Right ventricle myocardium superior (tissue), 1 donor: ENCODE results near the gene SLX9. TPM values are rescaled to one million over a fixed set of nuclear protein-coding genes. Genes with fewer than 3 reads are reported as not detected.

Source experiments
- ATAC-seq: fragments of 200-7000 bp; cut with Tn5 transposase; one replicate; pipeline ENCODE4 v1.9.1; 2020; ENCODE audit warnings: mild to moderate bottlenecking; ENCODE audit not compliant: poor library complexity
- DNase-seq: peaks from one replicate; pipeline ENCODE4 v3.0.0-alpha.2; 2020
- intact Hi-C: fragments of 100-400 bp; cut with DNase I; formaldehyde crosslinking; loops from one replicate; pipeline ENCODE4 v1.11.2; 2022
- total RNA-seq: library from RNA; stranded (reverse); fragmentation: NEBNext Ultra II Directional; extraction: Animal tissue kit (Norgen Biotek cat#: 25700); gene quantifications from one replicate; pipeline ENCODE4 v1.2.1, GENCODE V29; 2021
- donor health status: DM: no; HTN: yes; CAD: no; lungs with severe emphysema.

Gene SLX9
- total RNA-seq, 1 donor from 2014 or later: 77.4 TPM

GRCh38 chr21:44990921-44991320 lies 51.1 kb downstream of the SLX9 start:
- DNase-seq: peak; percentile 25
- ATAC-seq: no peak
- intact Hi-C loops: no loop called here

- intact Hi-C loops: no loop called here
- ATAC-seq (no peak), DNase-seq (peak; percentile 29)
Measured at GRCh38 chr21:44991538-44992483, 52.0 kb downstream of the SLX9 start.

DNA sequence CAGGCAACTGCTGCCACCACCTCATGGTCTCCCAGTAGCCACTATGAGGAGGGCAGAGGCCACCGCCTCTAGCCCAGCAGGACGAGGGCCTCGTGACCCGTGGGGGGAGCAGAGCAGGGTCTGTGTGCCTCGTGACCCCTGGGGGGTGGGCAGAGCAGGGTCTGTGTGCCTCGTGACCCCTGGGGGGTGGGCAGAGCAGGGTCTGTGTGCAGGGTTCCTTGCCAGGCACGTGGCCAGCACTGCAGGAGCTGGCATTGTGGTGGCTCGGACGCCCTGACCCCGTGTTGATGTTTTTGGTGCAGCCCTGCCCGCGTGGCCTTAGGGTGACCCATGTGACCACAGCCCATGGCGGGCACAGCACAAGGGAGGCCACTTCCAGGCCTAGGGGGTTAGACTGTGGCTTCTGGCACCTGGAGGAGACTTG lies 52.8 kb downstream of the SLX9 start:
- intact Hi-C loops: no loop called here
- ATAC-seq: no peak
- DNase-seq: peak; percentile 38

GRCh38 chr21:44993321-44994046 lies 53.7 kb downstream of the SLX9 start:
- DNase-seq (peak; percentile 32), ATAC-seq (no peak)
- intact Hi-C loops: no loop called here

- ATAC-seq (peak; percentile 47), DNase-seq (peak; percentile 72)
Measured at GRCh38 chr21:44994047-44994694, 54.3 kb downstream of the SLX9 start.

GRCh38 chr21:44994695-44995342 lies 55.0 kb downstream of the SLX9 start:
- peak; percentile 14 for ATAC-seq
- peak; percentile 47 for DNase-seq

More at GRCh38 chr21:44994047-44994694, 54.3 kb downstream of the SLX9 start:
- intact Hi-C loops: no loop called here

DNA sequence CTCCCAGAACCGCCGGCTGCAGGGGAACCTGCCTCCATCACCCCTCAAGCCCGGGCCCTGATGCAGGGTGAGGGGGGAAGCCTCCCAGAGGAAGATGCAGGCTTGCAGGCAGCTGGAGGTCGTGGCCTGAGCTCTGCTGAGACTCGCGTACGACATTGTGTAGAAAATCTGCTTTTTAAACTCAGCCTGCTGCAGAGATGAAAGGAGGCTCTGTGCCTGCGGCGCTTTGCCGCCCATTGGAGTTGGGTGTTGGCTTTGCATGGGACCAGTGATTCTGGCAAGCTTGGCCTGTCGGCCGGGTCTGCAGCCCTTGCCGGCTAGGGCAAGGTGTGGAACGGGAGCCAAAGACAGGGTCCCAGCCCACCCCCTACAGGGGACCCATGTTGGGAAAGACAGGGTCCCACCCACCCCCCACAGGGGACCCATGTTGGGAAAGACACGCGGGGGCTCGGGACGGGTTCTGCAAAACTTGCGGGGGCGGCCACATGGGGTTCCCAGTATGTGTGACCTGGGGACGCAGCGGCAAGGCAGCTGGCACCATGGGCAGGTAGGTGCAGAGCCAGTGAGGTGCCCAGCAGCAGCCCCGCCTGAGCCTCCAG lies 55.6 kb downstream of the SLX9 start:
- intact Hi-C loops: no loop called here
- DNase-seq: peak; percentile 34
- no peak for ATAC-seq

More at GRCh38 chr21:44994695-44995342, 55.0 kb downstream of the SLX9 start:
- intact Hi-C loops: no loop called here

- DNase-seq: peak; percentile 24
- intact Hi-C loops: no loop called here
Measured at GRCh38 chr21:44996096-44996495, 56.3 kb downstream of the SLX9 start.

DNA sequence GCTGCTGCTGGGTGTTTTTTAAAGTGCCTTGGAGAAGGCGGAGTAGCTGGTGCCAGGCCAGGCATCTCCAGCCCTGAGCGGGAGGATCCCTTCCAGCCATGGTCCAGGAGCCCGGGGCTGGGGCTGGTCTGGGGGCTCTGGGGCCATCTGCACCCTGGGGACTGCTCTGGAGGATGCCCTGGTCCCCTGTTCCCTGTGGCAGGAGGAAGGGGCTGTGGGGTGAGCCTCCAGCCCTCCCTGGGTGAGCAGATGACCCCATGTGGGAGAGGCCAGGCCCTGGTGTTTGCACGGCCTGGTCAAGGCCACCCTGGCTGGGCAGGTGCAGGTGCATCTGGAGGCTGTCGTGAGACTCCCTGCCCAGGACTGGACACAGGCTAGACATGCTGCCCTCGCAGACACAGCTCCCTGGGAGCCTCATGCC lies 56.7 kb downstream of the SLX9 start:
- intact Hi-C loops: no loop called here
- DNase-seq: peak; percentile 26
- ATAC-seq: no peak

More at GRCh38 chr21:44996096-44996495, 56.3 kb downstream of the SLX9 start:
- ATAC-seq: no peak

- intact Hi-C loops: no loop called here
- peak; percentile 34 for DNase-seq
- ATAC-seq: no peak
Measured at GRCh38 chr21:44996983-44997936, 57.4 kb downstream of the SLX9 start.

GRCh38 chr21:44998086-44998620 lies 58.3 kb downstream of the SLX9 start:
- peak; percentile 21 for DNase-seq
- ATAC-seq: no peak

DNA sequence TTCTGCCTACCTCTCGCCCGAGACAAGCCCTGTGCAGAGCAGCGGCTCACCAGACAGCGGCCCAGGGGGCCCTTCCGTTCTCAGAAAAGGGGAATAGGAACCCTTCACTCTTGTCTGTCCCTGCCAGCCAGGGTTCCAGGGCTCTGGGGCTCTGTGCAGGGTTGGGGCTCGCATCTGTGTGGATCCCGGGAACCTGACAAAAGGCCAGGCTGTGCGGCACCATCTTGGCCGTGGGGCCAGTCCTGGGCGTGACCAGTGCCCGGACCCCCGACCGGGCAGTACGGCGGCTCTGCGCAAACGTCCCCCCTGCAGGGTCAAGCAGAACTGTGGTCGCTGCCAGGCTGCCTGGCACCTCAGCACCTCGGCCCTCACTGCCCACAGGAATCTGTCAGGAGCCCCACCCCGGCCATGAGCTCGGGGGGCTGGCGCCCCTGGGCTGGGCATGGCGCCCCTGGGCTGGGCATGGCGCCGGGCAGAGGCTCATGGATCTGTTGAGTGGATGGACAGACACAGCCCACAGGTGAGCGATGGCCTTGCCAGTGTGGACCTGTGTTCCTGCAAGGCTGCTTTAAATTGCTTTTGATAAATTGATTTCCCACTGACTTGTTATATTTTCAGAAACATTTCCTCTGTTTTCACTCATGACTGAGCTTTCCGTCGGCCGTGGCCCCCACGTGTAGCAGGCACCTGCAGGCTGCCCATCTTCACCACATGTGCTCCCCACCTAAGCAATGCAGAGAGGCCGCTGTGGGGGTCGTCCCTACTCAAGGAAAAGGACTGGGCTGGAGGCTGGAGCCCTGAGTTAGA lies 59.0 kb downstream of the SLX9 start:
- ATAC-seq (no peak), DNase-seq (peak; percentile 27)
- intact Hi-C loops: no loop called here

More at GRCh38 chr21:44998086-44998620, 58.3 kb downstream of the SLX9 start:
- intact Hi-C loops: no loop called here

DNA sequence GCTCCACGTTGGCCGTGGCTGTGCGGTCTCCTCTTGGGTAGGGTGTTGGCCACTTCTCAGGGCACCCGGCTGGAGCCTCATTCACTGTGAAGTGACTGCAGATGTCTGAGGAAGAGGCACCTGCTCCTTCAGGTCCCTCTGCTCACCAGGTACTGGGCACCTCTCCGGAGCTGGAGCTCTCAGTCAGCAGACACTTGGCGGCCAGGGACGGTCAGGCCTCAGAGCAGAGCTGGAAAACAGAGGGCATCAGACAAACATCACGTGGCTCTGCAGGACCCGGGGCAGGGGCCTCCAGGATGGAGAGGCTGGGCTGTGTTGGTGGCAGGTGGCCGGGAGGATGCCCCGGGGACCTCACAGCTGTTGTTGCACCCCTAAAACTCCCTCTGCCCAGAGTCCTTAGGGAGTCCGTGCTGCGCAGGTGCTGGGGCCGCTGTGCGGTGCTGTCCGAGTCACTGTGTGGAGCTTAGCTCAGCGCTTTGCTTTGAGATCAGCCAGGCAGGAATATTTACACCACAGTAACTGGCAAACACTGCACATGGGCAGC lies 59.7 kb downstream of the SLX9 start:
- DNase-seq (peak; percentile 38), ATAC-seq (no peak)
- intact Hi-C loops: no loop called here

GRCh38 chr21:44999972-45000636 lies 60.3 kb downstream of the SLX9 start:
- DNase-seq: peak; percentile 26
- ATAC-seq: no peak
- intact Hi-C loops: no loop called here

DNA sequence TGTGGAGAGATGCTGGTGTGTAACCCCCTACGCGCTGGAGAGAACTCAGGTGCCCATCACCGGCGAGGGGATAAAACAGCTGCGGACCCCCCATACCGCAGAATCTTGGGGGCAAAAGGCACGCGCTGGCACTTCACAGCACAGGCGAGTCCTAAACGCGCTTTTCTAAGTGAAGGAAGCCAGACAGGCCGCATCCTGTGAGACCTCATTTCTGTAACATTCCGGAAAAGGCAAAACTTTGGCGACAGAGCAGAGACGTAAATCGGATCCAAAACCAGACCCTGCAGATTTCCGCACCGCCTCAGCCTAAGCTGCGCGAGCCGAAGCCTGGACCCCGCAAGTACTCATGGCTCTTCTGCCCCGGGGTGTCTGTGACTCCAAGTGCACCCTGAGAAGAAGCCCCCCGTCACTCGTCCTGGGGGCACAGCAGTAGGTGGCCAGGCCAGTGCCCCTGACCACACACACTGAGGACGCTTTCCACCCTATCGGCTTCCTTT lies 60.9 kb downstream of the SLX9 start:
- intact Hi-C loops: no loop called here
- no peak for DNase-seq
- ATAC-seq: no peak
